Activated CD4-positive, alpha-beta T cell treated with anti-CD3 and anti-CD28 coated beads for 36 hours (primary cell): ENCODE data around the gene FAM162B. TPM values are rescaled to one million over a fixed set of nuclear protein-coding genes. Genes with fewer than 3 reads are reported as not detected.

Experiments used
- ATAC-seq: fragments of 200-7000 bp; cut with Tn5 transposase; one replicate; pipeline ENCODE4 v1.10.0; 2021; ENCODE audit warnings: mild to moderate bottlenecking, moderate library complexity
- CTCF ChIA-PET: fragments of 350-600 bp; sonication (Branson Sonifier 250); formaldehyde crosslinking; loops from one replicate; lab custom pipeline; 2021; ENCODE audit warnings: antibody characterized with exemption; lab: Charles Lee
- POLR2A ChIA-PET: fragments of 350-600 bp; sonication (Branson Sonifier 250); formaldehyde crosslinking; loops from one replicate; lab custom pipeline; 2021; ENCODE audit warnings: antibody characterized with exemption, inconsistent platforms; lab: Charles Lee
- DNase-seq: peaks from one replicate; pipeline ENCODE4 v3.0.0-alpha.2; 2020
- H3K27ac Mint-ChIP-seq: one replicate; pipeline ENCODE4 v1.8.0; 2021; ENCODE audit warnings: mixed read lengths
- H3K27me3 Mint-ChIP-seq: one replicate; pipeline ENCODE4 v1.8.0; 2021; ENCODE audit warnings: mixed read lengths
- H3K36me3 Mint-ChIP-seq: one replicate; pipeline ENCODE4 v1.8.0; 2021; ENCODE audit warnings: low read depth, mixed read lengths
- H3K4me1 Mint-ChIP-seq: one replicate; pipeline ENCODE4 v1.8.0; 2021; ENCODE audit warnings: mixed read lengths
- H3K4me3 Mint-ChIP-seq: one replicate; pipeline ENCODE4 v1.8.0; 2021; ENCODE audit warnings: mild to moderate bottlenecking, moderate library complexity, mixed read lengths
- H3K9me3 Mint-ChIP-seq: one replicate; pipeline ENCODE4 v1.8.0; 2021; ENCODE audit warnings: low read depth, mixed read lengths
- intact Hi-C, 2 experiments: fragments of 100-400 bp; cut with DNase I in 1 of 2; cut with micrococcal nuclease in 1 of 2; formaldehyde crosslinking; loops; one replicate each; pipeline versions ENCODE4 v1.14.2 to v1.15.1; 2022 to 2024; cut with DNase I, micrococcal nuclease
- total RNA-seq, 2 experiments: library from RNA; stranded (reverse); gene quantifications; one replicate each; pipeline ENCODE4 v1.2.3, GENCODE V29; 2021

FAM162B gene
- not detected for total RNA-seq

DNA sequence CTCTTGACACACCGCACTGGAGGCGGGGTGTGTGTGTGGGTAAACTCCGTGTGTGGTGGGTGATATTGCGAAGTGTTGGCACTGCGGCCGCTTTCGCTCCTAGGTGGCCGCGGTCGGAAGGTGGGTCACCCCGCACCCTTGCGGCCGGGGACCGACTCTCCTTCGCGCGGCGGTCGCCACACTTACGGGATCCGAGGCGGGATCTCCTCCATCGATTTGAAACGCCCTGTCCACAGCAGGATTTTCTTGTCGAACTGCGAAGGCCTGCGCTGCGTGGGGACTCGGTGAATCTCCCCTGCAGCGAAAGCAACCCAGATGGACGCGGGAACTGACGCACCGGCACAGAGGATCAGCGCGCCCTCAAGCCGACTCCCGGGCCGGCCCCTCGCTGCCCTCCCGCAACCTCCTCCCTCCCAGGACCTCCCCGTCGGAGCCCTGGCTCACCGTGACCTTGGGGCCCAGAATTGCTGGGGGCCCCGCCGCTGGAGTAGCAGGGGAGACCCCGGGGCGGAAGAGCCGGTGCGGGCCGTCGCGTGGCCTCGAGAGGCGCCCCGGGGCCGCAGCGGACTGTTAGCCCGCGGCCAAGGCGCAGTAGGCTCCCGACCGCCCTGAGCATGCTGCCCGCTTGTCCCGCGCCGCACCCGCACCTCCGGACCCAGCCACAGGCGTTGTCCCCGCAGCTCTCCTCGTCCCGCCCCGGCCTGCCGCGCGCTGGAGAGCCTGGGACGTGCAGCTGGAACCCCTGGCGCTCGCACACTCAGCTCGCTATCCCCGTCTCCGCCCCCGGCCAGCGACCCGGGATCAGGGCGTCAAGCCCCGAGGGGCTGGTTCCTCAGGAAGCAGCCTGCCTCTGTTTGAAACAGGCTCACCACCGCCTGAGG, at the start of gene FAM162B:
TSS of gene FAM162B (minus strand) at position 759 of the 881 bp plus-strand sequence. CDS start at position 616, 143 bp downstream.
- ChIA-PET CTCF (interaction anchor here (0.8 to 1.1 kb wide), 2 partner anchors 9 to 17 kb away, joined by 3 read pairs; no protein-coding TSS in a partner anchor), POLR2A (no interaction called here)
- Mint-ChIP-seq H3K4me3 (peak within 1 kb of the TSS; percentile 52), H3K9me3 (no peaks in the 10 kb centered on the region), H3K27me3 (peaks cover 45% of the 10 kb centered on the region), H3K36me3 (no peaks in the 10 kb centered on the region), H3K27ac (no peak within 1 kb of the TSS), H3K4me1 (peaks cover 9% of the 10 kb centered on the region)
- intact Hi-C loops = no loop called here
- ATAC-seq (peak; percentile 51), DNase-seq (peak; percentile 28)

DNA sequence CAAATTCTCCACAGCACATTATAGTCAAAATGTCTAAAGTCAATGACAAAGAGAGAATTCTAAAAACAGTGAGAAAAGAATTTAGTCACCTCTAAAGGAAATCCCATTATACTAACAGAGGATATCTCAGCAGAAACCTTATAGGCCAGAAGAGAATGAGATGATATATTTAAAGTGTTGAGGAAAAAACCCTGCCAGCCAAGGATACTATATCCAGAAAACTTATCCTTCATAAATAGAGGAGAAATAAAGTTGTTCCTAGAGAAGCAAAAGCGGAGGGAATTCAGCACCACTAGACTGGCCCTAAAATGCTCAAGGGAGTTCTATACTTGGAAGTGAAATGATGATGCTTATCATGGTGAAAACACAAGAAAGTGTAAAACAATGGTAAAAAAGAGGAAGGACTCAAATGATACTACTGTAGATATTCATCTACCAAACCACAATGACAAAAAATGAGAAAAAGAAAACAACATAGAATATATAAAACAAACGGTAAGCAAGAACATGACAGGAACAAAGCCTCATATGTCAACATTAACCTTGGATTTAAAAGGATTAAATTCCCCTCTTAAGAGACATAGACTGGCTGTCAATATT, 46.6 kb upstream of the FAM162B start:
- Mint-ChIP-seq H3K27ac (no peak overlapping the region), H3K4me1 (no peaks in the 10 kb centered on the region), H3K27me3 (no peaks in the 10 kb centered on the region), H3K36me3 (no peaks in the 10 kb centered on the region), H3K4me3 (no peak overlapping the region), H3K9me3 (peaks cover 5% of the 10 kb centered on the region)
- no peak for ATAC-seq
- DNase-seq = no peak
- intact Hi-C loops = no loop called here
- POLR2A ChIA-PET = no interaction called here
- CTCF ChIA-PET = no interaction called here

DNA sequence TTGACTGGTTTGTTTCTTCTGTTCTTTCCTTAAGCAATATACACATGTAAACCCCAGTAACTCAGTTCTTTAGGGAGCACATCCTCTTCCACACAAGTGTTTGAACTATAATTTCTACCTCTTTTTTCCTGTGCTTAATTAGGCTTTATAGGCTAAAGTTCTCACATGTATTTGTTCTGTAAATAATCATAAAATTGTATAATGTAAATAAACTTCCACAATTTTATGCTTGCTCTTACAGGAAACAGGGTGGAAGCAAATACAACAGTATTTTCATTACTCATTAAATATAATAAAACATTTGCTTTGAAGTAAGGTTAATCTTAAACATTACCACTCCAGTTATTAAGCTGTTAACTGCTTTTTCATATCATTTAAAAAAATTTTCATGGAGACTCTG, 36.5 kb upstream of the FAM162B start:
- H3K36me3 Mint-ChIP-seq = no peaks in the 10 kb centered on the region
- H3K4me3 Mint-ChIP-seq = no peak overlapping the region
- intact Hi-C loops = no loop called here
- no peaks in the 10 kb centered on the region for H3K9me3 Mint-ChIP-seq
- peaks cover 18% of the 10 kb centered on the region for H3K27me3 Mint-ChIP-seq
- ChIA-PET CTCF (no interaction called here), POLR2A (no interaction called here)
- H3K27ac Mint-ChIP-seq = no peak overlapping the region
- no peak for DNase-seq
- ATAC-seq = no peak
- no peaks in the 10 kb centered on the region for H3K4me1 Mint-ChIP-seq

DNA sequence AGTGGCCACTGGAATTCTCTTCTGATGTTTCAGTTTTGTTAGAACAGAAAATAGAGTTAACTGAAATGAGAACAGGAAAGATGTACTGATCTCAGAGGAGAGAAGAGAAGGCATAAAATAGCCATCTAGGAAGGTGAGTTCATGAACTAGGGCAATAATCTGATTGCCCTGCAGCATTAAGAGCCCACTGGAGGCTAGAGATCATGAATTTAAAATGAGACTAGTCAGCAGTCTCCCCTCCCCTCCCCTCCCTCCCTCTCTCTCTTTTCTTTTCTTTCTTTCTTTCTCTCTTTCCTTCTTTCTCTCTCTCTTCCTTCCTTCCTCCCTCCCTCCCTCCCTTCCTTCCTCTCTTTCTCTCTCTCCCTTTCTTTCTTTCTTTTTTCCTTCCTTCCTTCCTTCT, 34.4 kb upstream of the FAM162B start:
- POLR2A ChIA-PET = no interaction called here
- CTCF ChIA-PET = no interaction called here
- intact Hi-C loops = no loop called here
- peaks cover 13% of the 10 kb centered on the region for H3K27me3 Mint-ChIP-seq
- no peaks in the 10 kb centered on the region for H3K4me1 Mint-ChIP-seq
- H3K4me3 Mint-ChIP-seq = no peak overlapping the region
- H3K9me3 Mint-ChIP-seq = no peaks in the 10 kb centered on the region
- H3K27ac Mint-ChIP-seq = no peak overlapping the region
- H3K36me3 Mint-ChIP-seq = no peaks in the 10 kb centered on the region
- no peak for DNase-seq
- no peak for ATAC-seq

DNA sequence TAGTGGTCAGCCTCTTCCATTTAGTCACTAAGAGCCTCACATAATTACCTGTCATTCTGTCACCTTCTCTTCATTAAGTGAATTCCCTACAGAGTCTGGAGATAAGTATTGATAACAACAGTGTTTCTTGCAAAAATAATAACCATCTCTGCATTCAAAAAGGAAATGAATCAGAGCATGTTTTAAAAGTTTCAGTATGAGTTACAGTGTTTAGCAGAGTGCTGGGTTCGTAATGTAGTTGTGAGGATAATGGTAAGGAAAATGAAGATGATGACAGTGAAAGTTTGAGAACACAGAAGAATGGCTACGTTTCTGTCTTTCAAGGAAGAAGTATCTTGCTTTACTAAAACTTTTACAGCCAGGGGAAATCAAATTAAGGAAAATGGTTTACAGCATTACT, 32.1 kb upstream of the FAM162B start:
- Mint-ChIP-seq H3K9me3 (no peaks in the 10 kb centered on the region), H3K27me3 (peaks cover 8% of the 10 kb centered on the region), H3K4me1 (no peaks in the 10 kb centered on the region), H3K4me3 (no peak overlapping the region), H3K36me3 (no peaks in the 10 kb centered on the region), H3K27ac (no peak overlapping the region)
- no peak for DNase-seq
- CTCF ChIA-PET = no interaction called here
- intact Hi-C loops = no loop called here
- POLR2A ChIA-PET = no interaction called here
- ATAC-seq = no peak

DNA sequence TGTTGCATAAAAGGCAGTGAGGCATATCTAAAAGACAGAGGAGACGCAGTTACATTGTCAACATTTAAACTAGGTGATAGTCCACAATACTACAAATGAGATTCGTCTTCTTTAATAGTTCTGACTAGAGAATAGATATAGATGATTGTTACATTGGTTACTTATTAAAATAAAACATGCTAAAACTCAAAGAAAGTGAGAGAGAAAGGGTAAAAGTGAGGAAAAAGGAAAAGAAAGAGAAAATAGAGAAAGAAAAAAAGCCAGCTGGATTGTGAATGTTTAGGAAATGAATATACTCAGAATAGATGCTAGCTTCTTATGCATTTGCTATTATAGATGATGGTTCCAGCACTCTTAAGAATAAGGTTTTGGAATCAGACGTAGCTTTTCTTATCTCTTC, 27.7 kb upstream of the FAM162B start:
- H3K36me3 Mint-ChIP-seq = no peaks in the 10 kb centered on the region
- no peaks in the 10 kb centered on the region for H3K9me3 Mint-ChIP-seq
- no peak overlapping the region for H3K27ac Mint-ChIP-seq
- POLR2A ChIA-PET = no interaction called here
- no peak overlapping the region for H3K4me3 Mint-ChIP-seq
- ATAC-seq (no peak), DNase-seq (no peak)
- CTCF ChIA-PET = interaction anchor here (0.6 kb wide), 1 partner anchor 611 kb away, joined by 4 read pairs; no protein-coding TSS in a partner anchor
- intact Hi-C loops = no loop called here
- H3K27me3 Mint-ChIP-seq = peaks cover 5% of the 10 kb centered on the region
- no peaks in the 10 kb centered on the region for H3K4me1 Mint-ChIP-seq

DNA sequence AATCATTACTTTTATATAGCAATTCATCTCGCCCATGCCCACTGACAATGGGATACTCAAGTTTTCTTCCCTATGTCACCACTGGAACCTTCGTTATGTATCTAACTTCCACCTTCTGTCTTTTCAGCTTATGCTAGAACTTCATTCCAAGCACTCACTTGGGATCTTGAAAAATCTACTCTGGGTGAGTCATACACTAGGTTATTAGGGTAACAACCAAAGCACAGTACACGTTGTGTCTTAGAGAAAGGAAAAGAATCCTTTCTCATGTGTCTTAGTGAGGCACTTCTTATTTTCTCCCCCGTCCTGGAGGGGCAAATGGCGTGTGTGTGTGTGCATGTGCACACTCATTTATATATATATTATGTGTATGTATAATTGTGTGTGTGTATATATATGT, 18.3 kb upstream of the FAM162B start:
- Mint-ChIP-seq H3K36me3 (no peaks in the 10 kb centered on the region), H3K4me3 (no peak overlapping the region), H3K9me3 (no peaks in the 10 kb centered on the region), H3K27ac (no peak overlapping the region), H3K4me1 (no peaks in the 10 kb centered on the region), H3K27me3 (peaks cover 7% of the 10 kb centered on the region)
- ChIA-PET CTCF (interaction anchor here (0.6 kb wide), 1 partner anchor 12 kb away, joined by 4 read pairs; no protein-coding TSS in a partner anchor), POLR2A (no interaction called here)
- no peak for ATAC-seq
- no peak for DNase-seq
- intact Hi-C loops = loop anchor here (5.0 to 10.0 kb wide), 2 partner anchors 181 to 533 kb away; no protein-coding TSS in a partner anchor

DNA sequence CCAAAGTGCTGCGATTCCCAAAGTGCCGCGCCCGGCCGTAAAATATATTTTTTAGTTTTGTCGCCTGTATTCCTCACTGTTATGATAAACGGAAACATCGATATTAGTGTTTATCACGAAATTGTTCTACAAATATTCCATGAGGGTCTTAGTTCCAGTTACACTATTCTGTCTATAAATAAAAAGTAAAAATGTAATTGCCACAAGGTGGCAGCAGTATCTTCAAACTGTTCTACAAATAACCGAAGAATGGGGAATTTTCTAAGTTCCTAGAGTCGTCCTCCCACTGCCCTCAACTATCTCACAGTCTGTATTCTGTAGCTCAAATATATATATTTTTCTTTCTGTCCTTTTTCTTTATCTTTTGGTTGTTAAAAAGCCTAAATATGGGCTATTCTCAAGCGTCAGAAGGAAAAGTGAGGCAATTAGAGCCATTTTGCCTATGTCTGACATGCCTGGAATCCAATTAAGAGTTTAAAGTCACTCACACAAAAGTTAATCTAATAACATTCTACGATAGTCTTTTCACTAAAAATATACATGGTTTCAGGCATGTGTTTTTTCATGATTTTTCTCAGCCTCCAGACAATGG, 14.2 kb upstream of the FAM162B start:
- ATAC-seq = no peak
- no peak overlapping the region for H3K27ac Mint-ChIP-seq

DNA sequence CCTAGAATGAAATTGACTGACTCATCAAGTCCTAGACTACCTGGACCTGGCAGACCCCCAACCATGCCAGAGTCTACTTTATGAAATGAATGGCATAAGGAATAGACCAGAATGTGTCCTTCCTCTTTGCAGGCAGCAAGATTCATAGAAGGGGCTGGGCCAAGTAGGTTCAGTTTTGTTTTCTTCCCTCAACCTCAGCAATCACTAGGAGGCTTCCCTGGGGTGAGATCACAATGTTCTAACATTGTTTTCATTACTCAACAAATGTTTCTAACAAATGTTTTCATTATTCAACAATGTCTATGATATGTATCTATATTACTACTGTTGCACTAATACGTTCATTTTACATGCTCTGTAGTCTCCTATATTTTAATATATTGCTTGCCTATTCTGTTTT, 8.4 kb upstream of the FAM162B start:
- no peak overlapping the region for H3K4me3 Mint-ChIP-seq
- peaks cover 11% of the 10 kb centered on the region for H3K27me3 Mint-ChIP-seq
- intact Hi-C loops = no loop called here
- no peak for DNase-seq
- ATAC-seq = no peak
- H3K27ac Mint-ChIP-seq = no peak overlapping the region
- H3K36me3 Mint-ChIP-seq = no peaks in the 10 kb centered on the region
- ChIA-PET POLR2A (no interaction called here), CTCF (interaction anchor here (1.0 kb wide), 1 partner anchor 8 kb away, joined by 3 read pairs; no protein-coding TSS in a partner anchor)
- H3K4me1 Mint-ChIP-seq = no peaks in the 10 kb centered on the region
- no peaks in the 10 kb centered on the region for H3K9me3 Mint-ChIP-seq

More for the DNA sequence above, 14.2 kb upstream of the FAM162B start:
- CTCF ChIA-PET = interaction anchor here (1.2 kb wide), 1 partner anchor 67 kb away, joined by 10 read pairs; no protein-coding TSS in a partner anchor
- Mint-ChIP-seq H3K27me3 (peaks cover 5% of the 10 kb centered on the region), H3K4me3 (no peak overlapping the region), H3K36me3 (no peaks in the 10 kb centered on the region), H3K4me1 (no peaks in the 10 kb centered on the region), H3K9me3 (no peaks in the 10 kb centered on the region)
- POLR2A ChIA-PET = no interaction called here
- no peak for DNase-seq
- intact Hi-C loops = loop anchor here (1.0 to 10.0 kb wide), 3 partner anchors 185 to 538 kb away; no protein-coding TSS in a partner anchor

DNA sequence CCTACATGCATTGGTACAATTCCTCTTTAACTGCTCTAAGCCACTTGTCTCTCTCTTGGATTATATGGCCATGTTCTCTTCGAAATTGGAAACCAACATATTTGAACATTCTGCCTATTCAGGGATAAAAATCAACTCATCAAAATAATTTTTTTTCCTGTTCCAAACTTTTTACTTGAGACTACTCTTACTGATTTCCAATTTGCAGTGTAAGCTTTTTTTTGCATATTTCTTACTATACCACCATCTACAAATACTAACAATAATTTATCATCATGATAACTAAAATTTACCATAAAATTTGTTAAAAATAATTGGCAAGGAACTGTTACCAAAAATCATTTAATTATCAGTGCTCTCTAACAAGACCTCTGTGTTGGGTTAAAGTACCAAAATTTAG, 6.9 kb upstream of the FAM162B start:
- Mint-ChIP-seq H3K9me3 (no peaks in the 10 kb centered on the region), H3K36me3 (no peaks in the 10 kb centered on the region), H3K4me1 (no peaks in the 10 kb centered on the region), H3K27me3 (peaks cover 14% of the 10 kb centered on the region), H3K27ac (no peak overlapping the region), H3K4me3 (no peak overlapping the region)
- ChIA-PET POLR2A (no interaction called here), CTCF (interaction anchor here (0.7 kb wide), 1 partner anchor 12 kb away, joined by 4 read pairs; no protein-coding TSS in a partner anchor)
- ATAC-seq (no peak), DNase-seq (no peak)
- intact Hi-C loops = no loop called here

DNA sequence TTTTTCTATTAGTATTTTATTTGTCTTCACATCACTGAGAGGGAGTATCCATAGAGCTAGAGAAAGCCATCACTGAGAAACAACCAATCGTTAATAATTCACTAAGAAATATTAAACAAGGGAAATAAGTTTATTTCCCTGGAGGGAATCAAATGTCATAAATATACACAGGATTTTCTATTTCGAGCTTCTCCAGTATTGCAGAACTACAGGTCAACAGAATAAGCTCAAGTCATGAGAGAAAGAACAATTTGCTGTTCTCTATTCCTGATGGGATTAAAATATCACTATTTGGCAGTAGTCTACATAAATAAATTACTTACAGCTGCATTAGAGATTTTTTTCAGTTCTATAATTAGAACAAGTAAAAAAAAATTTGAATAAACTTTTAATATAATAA, 2.2 kb upstream of the FAM162B start:
- no peak overlapping the region for H3K27ac Mint-ChIP-seq
- H3K27me3 Mint-ChIP-seq = peaks cover 44% of the 10 kb centered on the region
- intact Hi-C loops = no loop called here
- no peaks in the 10 kb centered on the region for H3K9me3 Mint-ChIP-seq
- no peak overlapping the region for H3K4me3 Mint-ChIP-seq
- DNase-seq (no peak), ATAC-seq (no peak)
- CTCF ChIA-PET = interaction anchor here (0.5 kb wide), 1 partner anchor 810 kb away, joined by 3 read pairs; no protein-coding TSS in a partner anchor
- H3K4me1 Mint-ChIP-seq = peaks cover 9% of the 10 kb centered on the region
- POLR2A ChIA-PET = interaction anchor here (0.6 kb wide), 1 partner anchor 24 kb away, joined by 3 read pairs; no protein-coding TSS in a partner anchor
- no peaks in the 10 kb centered on the region for H3K36me3 Mint-ChIP-seq
